ENCODE results near the gene SDCBP2. TPM values are rescaled to one million over a fixed set of nuclear protein-coding genes. Genes with fewer than 3 reads are reported as not detected.

Gene SDCBP2
- total RNA-seq, 4 donors from 2014 or later, result 18.0 to 37.6 (median 34.7) TPM

DNA sequence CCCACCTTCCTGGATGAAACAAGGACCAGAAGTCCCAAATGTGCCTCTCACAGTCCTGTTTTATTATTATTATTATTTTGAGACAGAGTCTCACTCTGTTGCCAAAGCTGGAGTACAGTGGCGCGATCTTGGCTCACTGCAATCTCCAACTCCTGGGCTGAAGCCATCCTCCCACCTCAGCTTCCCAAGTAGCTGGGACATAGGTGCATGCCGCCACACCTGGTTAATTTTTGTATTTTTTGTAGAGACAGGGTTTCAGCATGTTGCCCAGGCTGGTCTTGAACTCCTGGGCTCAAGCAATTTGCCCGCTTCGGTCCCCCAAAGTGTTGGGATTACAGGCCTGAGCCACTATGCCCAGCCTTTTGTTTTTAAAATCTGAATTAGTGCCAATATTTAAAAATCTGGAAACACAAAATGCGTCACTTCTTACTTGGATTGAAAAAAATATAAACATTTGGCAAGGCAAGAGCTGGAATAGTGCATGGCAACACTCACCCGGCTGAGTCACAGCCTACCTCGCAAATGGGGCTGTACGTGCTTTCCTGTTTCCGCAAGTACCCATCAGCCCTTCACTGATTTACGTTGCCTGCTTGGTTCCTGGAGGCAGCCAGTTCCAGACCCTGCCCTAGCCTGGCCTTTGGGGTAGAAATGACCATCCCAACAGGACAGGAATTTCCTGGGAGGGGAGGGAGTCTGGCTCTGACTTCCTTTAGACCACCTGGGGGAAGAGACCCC lies 6.3 kb downstream of the SDCBP2 start:
- peak; percentile 59 to 77 for DNase-seq
- TF ChIP-seq CTCF (IDR thresholded peaks at IDR 0.05) (no peak), POLR2A (IDR thresholded peaks at IDR 0.05) (no peak)
- peak overlapping the region; percentile 90 to 99 (median 95) for H3K27ac ChIP-seq
- 26 to 52% methylated on average over 11 of the region's 11 CpGs for WGBS, 2 donors
- no peak overlapping the region for H3K4me3 ChIP-seq (replicated peaks in 1 of 3)
- intact Hi-C loops (cut with DNase I), result no loop called here
- peaks cover 32 to 56% of the 10 kb centered on the region in 2 donors for H3K4me1 ChIP-seq
- no peaks in the 10 kb centered on the region for H3K9me3 ChIP-seq
- no peaks in the 10 kb centered on the region for H3K27me3 ChIP-seq
- no peaks in the 10 kb centered on the region for H3K36me3 ChIP-seq

- TF ChIP-seq POLR2A (IDR thresholded peaks at IDR 0.05), result no peak
- no peak for TF ChIP-seq CTCF (IDR thresholded peaks at IDR 0.05)
- H3K4me3 ChIP-seq (replicated peaks in 1 of 3), result no peak overlapping the region
- peaks cover 21 to 46% of the 10 kb centered on the region in 2 donors for H3K4me1 ChIP-seq
- 61 to 66% methylated on average over 4 of the region's 4 CpGs for WGBS, 2 donors
- peak overlapping the region in 2 of 3 donors; percentile 30 to 95 for H3K27ac ChIP-seq
- intact Hi-C loops (cut with DNase I), result no loop called here
- H3K27me3 ChIP-seq, result no peaks in the 10 kb centered on the region
- no peaks in the 10 kb centered on the region for H3K9me3 ChIP-seq
- no peak for DNase-seq
- no peaks in the 10 kb centered on the region for H3K36me3 ChIP-seq
Observed at GRCh38 chr20:1321654-1321939, 7.3 kb downstream of the SDCBP2 start.

- Histone ChIP-seq H3K4me1 (peaks cover 16 to 40% of the 10 kb centered on the region in 2 donors), H3K36me3 (no peaks in the 10 kb centered on the region), H3K27me3 (no peaks in the 10 kb centered on the region), H3K27ac (peak overlapping the region in 2 of 3 donors; percentile 30 to 95), H3K9me3 (no peaks in the 10 kb centered on the region), H3K4me3 (replicated peaks in 1 of 3) (no peak overlapping the region)
- TF ChIP-seq CTCF (IDR thresholded peaks at IDR 0.05) (no peak), POLR2A (IDR thresholded peaks at IDR 0.05) (no peak)
- intact Hi-C loops (cut with DNase I), result no loop called here
- peak in 1 of 2 donors; percentile 14 for DNase-seq
- 68 to 70% methylated on average over 17 of the region's 17 CpGs for WGBS, 2 donors
Observed at GRCh38 chr20:1320902-1321653, 7.9 kb downstream of the SDCBP2 start.

DNA sequence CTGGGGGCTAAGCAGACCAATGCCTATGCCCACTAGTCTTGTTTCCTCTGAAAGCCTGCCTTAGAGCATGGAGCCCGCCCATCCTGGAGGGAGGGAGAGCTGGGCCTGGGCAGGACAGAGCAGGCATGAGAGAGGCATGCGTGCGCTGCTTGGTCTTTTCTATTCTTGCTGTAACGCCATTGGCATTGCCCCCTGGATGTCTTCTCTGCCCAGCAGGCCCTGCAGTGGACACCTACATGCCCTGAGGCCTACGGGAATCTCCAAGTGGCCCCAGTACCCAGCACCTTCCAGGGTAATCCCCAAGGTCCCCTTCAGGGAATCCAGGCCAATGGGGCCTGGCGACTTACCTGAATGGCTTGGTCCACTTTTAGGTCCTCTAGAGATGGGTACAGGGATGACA lies 8.9 kb downstream of the SDCBP2 start:
- TF ChIP-seq POLR2A (IDR thresholded peaks at IDR 0.05) (no peak), CTCF (IDR thresholded peaks at IDR 0.05) (no peak)
- no peaks in the 10 kb centered on the region for H3K36me3 ChIP-seq
- no peak overlapping the region for H3K27ac ChIP-seq
- intact Hi-C loops (cut with DNase I), result no loop called here
- no peak for DNase-seq
- H3K9me3 ChIP-seq, result no peaks in the 10 kb centered on the region
- H3K27me3 ChIP-seq, result no peaks in the 10 kb centered on the region
- no peak overlapping the region for H3K4me3 ChIP-seq (replicated peaks in 1 of 3)
- 92 to 94% methylated on average over 4 to 6 of the region's 6 CpGs for WGBS, 2 donors
- H3K4me1 ChIP-seq, result peaks cover 12 to 39% of the 10 kb centered on the region in 2 donors

GRCh38 chr20:1319462-1319861 lies 9.5 kb downstream of the SDCBP2 start:
- H3K36me3 ChIP-seq, result no peaks in the 10 kb centered on the region
- H3K27ac ChIP-seq, result no peak overlapping the region
- intact Hi-C loops (cut with DNase I), result no loop called here
- no peaks in the 10 kb centered on the region for H3K27me3 ChIP-seq
- H3K9me3 ChIP-seq, result no peaks in the 10 kb centered on the region
- H3K4me3 ChIP-seq (replicated peaks in 1 of 3), result no peak overlapping the region
- 88% methylated on average over 4 of the region's 4 CpGs; no CpG with 5 or more reads in 1 of the 2 donors for WGBS, 2 donors
- H3K4me1 ChIP-seq, result peaks cover 12 to 34% of the 10 kb centered on the region in 2 donors
- TF ChIP-seq CTCF (IDR thresholded peaks at IDR 0.05) (no peak), POLR2A (IDR thresholded peaks at IDR 0.05) (no peak)
- DNase-seq, result no peak
